GM12872 (cell line): ENCODE data around the gene VAMP3.

Source experiments
- TF ChIP-seq, protein P1 (sequence below): IDR thresholded peaks from 3 replicates; pipeline ENCODE4 v1.5.1; 2011; ENCODE audit warnings: low read depth, mild to moderate bottlenecking, low read length, moderate library complexity; ENCODE audit not compliant: insufficient read depth

The VAMP3 gene

DNA sequence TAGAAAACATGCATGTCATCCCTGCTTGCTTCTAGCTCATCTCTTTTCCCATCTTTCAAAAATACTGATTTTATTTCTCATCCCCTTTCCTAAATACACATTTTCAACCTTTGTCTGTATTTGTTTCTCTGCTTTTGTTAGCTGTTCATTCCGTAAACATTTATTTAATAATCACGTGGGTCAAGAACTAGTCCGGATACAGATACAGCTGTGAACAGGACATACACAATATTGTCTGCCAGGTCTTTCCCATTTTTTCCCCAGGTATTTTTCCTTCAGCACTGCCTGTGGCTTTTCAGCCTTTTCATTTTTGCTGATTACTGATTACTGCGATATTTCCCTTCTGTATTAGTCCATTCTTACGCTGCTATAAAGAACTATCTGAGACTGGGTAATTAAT, 18.7 kb downstream of the VAMP3 start:
- TF ChIP-seq, protein P1, sequence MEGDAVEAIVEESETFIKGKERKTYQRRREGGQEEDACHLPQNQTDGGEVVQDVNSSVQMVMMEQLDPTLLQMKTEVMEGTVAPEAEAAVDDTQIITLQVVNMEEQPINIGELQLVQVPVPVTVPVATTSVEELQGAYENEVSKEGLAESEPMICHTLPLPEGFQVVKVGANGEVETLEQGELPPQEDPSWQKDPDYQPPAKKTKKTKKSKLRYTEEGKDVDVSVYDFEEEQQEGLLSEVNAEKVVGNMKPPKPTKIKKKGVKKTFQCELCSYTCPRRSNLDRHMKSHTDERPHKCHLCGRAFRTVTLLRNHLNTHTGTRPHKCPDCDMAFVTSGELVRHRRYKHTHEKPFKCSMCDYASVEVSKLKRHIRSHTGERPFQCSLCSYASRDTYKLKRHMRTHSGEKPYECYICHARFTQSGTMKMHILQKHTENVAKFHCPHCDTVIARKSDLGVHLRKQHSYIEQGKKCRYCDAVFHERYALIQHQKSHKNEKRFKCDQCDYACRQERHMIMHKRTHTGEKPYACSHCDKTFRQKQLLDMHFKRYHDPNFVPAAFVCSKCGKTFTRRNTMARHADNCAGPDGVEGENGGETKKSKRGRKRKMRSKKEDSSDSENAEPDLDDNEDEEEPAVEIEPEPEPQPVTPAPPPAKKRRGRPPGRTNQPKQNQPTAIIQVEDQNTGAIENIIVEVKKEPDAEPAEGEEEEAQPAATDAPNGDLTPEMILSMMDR = no peak

DNA sequence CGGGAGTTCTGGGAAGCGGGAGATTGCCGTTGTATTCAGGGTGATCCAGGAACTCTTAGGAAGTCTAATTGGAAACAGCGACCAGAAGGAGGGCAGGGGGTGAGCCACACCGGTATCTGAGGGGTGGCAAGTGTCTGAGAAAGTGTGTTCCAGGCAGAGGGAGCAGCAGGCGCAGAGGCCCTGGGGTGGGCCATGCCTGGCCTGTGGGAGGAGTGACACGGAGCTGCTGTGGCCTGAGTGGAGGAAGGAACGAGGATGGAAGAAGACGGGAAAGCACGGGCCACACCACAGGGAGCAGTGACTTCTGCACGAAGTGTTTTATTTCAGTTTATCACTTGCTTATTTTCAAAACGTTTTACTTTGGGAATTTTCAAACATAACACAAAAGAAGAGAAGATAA, 24.3 kb downstream of the VAMP3 start:
- TF ChIP-seq, protein P1 = no peak

DNA sequence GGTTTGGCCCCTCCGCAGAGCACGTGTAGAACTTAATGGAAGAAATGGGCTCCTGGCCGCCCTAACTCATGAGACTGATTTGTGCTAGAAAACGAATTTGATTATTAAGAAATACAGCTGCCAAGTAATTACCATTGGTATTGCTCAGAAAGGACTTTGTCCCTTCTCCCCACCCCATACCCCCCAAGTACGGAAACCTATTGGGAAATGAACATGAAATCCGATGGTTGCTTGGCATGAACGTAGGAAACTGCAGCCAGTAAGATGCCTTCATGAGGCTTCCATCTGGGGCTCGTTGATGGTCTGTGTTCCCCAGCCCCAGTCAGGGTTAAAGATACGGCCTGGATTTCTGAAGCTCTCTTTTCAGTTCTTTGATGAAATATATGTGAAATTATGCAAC, 34.4 kb downstream of the VAMP3 start:
- TF ChIP-seq, protein P1 = no peak

DNA sequence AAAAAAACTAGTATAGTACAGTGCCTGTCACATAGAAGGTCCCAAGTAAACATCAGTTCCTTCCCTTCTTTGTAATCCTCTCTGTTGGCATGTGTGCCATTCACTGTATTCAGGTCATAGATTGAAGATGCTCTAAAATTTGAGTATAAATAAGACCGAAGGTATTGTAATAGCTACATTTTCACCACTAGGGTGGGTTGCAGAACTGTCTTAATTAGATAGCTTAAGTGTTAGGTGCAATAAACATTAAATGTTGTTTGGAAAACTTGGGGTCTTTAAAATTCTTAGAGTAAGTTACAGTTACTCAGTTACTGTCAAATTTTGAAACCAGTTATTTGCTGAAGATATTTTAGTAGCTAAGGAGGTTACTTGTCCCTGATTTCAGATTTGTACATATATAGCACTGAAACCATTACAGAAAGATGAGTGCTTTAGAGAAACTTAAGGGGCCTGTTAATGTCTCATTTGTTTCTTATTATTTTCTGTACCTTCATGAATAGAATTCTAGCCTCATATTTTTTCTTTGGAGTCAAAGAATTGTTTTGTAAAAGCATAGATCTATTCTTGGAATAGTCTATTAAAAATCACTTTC, 37.3 kb downstream of the VAMP3 start:
- TF ChIP-seq, protein P1 = peak; percentile 44; the same call in 1 of the 3 replicates

DNA sequence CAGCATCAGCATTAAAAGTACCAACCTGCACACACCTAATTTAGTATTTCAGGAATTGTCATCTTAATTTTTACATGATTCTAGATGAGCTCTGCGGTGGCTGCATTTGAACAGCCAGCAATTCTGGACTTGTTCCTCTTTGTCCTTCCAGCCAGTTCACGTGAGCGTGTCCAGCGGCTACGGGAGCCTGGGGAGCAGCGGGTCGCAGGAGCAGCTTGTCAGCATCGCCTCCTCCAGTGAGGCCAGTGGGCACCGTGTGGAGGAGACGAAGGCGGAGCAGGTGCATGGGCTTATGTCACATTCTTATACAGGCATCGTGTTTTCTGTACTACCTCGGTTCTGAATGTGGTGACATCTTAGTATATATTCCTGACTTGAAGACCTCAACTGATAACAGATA, 38.6 kb downstream of the VAMP3 start:
- TF ChIP-seq, protein P1 = no peak

DNA sequence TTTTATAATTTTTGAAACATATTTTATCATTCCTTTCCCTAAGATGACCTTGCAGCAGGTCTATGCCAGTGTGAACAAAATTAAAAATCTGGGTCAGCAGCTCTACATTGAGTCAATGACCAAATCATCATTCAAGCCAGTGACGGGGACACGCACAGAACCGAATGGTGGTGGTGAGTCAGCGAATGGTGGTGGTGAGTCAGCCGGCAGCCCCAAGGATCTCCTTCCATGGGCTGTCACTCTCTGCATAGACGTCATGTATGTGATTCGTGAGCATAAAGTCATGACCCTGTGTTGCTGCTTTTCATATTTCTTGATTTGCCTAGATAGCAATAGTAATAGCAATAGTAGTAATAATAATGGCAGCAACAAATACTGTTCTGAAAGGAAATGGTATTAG, 39.3 kb downstream of the VAMP3 start:
- TF ChIP-seq, protein P1 = no peak

DNA sequence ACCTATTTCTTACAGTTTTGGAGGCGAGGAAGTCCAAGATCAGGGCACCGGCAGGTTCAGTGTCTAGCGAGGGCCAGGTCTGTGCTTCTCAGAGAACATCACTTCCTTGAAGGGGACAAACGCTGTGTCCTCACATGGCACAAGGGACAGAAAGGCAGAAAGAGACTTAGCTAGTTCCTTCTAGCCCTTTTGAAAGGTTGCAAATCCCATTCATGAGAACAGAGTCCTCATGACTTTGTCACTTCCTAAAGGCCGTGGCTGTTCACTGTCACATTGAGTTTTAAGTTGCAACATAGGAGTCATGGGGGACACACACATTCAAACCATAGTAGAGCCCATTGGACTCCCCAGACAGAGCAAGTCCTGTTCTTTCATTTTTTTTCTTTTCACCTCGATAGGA, 40.4 kb downstream of the VAMP3 start:
- TF ChIP-seq, protein P1 = no peak
